Uterus (tissue), 4 donors: ENCODE measurements around the gene LRP2BP. TPM values are rescaled to one million over a fixed set of nuclear protein-coding genes. Genes with fewer than 3 reads are reported as not detected.
"Not testable (repeated sequence)": the region's sequence is repeated elsewhere in the genome, so short reads cannot be mapped to it uniquely, and the experiment has no call there.

ENCODE experiments used
- DNase-seq, 2 donors: peaks; one replicate each; pipeline ENCODE4 v3.0.0-alpha.2; 2019 to 2020
- H3K27ac ChIP-seq, 2 donors: fragments of 200-600 bp; sonication (generic); 1 replicate in 1 of 2; 2 replicates in 1 of 2; pipeline ENCODE4 v1.5.1; 2016 to 2018
- H3K27me3 ChIP-seq, 2 donors: fragments of 200-600 bp; sonication (generic); one replicate each; pipeline ENCODE4 v1.5.1; 2018 to 2019; ENCODE audit warnings: control low read depth in 1 of 2
- H3K36me3 ChIP-seq, 2 donors: fragments of 200-600 bp; sonication (generic); one replicate each; pipeline ENCODE4 v1.5.1; 2019; ENCODE audit warnings: control low read depth in 1 of 2
- H3K4me1 ChIP-seq, 2 donors: fragments of 200-600 bp; sonication (generic); one replicate each; pipeline ENCODE4 v1.5.1; 2018 to 2019; ENCODE audit warnings: control low read depth in 1 of 2
- H3K4me3 ChIP-seq, 2 donors: fragments of 200-600 bp; sonication (generic); 1 replicate in 1 of 2; 2 replicates in 1 of 2; pipeline ENCODE4 v1.5.1; 2018 to 2019; ENCODE audit warnings: mild to moderate bottlenecking in 1 of 2
- H3K9me3 ChIP-seq, 2 donors: fragments of 200-600 bp; sonication (generic); one replicate each; pipeline ENCODE4 v1.5.1; 2019; ENCODE audit warnings: control low read depth in 1 of 2
- POLR2A ChIP-seq, 2 donors: fragments of 450-650 bp; IDR thresholded peaks; one replicate each; pipeline ENCODE4 v1.6.1; 2016; ENCODE audit warnings: antibody characterized with exemption in 2 of 2, mild to moderate bottlenecking in 1 of 2, moderate library complexity in 1 of 2
- intact Hi-C: fragments of 100-400 bp; cut with DNase I; formaldehyde crosslinking; loops from one replicate; pipeline ENCODE4 v1.15.1; 2023; ENCODE audit warnings: low total_unique reads
- total RNA-seq, 4 donors: library from RNA; depleted of rRNA in 3 of 4; stranded (reverse); fragments of >200 nt in 3 of 4; gene quantifications; one replicate each; pipeline versions ENCODE4 v1.1.0 to v1.2.4, GENCODE V29; 2014 to 2023
- TF ChIP-seq, protein P1 (sequence below), 4 experiments: fragments of 200-600 bp in 2 of 4; fragments of 450-650 bp in 2 of 4; sonication (generic) in 2 of 4; IDR thresholded peaks; one replicate each; pipeline ENCODE4 v1.5.1; 2016 to 2019; ENCODE audit warnings: antibody characterized with exemption in 4 of 4, mild to moderate bottlenecking in 2 of 4, moderate library complexity in 1 of 4
- donor health status: DM: yes; HTN: yes; CAD: no.

LRP2BP gene
- total RNA-seq, 4 donors from 2014 or later, result 1.2 to 3.3 (median 2.0) TPM

DNA sequence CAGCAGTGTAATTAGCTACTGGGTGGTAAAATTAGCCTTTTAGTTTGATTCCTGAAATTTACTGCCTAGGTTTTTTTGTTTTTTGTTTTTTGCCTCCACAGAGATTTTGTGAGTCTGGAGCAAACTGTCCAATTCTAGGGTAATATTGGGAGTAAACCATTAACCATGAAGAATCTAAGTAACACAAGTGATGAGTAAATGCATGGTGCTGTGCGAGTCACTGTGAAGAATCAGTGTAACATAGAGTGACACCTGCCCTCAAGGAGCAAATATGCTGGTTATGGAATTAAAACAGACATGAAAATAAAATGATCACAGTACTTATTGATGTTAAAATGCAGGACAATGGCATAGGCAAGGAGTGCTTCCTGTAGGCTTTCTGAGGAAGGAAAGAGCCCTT is 60.1 kb downstream of the LRP2BP start:
- TF ChIP-seq POLR2A (IDR thresholded peaks at IDR 0.05), result no peak
- TF ChIP-seq, protein P1, sequence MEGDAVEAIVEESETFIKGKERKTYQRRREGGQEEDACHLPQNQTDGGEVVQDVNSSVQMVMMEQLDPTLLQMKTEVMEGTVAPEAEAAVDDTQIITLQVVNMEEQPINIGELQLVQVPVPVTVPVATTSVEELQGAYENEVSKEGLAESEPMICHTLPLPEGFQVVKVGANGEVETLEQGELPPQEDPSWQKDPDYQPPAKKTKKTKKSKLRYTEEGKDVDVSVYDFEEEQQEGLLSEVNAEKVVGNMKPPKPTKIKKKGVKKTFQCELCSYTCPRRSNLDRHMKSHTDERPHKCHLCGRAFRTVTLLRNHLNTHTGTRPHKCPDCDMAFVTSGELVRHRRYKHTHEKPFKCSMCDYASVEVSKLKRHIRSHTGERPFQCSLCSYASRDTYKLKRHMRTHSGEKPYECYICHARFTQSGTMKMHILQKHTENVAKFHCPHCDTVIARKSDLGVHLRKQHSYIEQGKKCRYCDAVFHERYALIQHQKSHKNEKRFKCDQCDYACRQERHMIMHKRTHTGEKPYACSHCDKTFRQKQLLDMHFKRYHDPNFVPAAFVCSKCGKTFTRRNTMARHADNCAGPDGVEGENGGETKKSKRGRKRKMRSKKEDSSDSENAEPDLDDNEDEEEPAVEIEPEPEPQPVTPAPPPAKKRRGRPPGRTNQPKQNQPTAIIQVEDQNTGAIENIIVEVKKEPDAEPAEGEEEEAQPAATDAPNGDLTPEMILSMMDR (IDR thresholded peaks at IDR 0.05), result no peak
- no peaks in the 10 kb centered on the region for H3K27me3 ChIP-seq
- H3K4me1 ChIP-seq, result no peaks in the 10 kb centered on the region
- peaks cover 0 to 6% of the 10 kb centered on the region in 2 donors for H3K9me3 ChIP-seq
- intact Hi-C loops, result no loop called here
- H3K36me3 ChIP-seq, result no peaks in the 10 kb centered on the region
- H3K27ac ChIP-seq, result no peak overlapping the region
- no peak overlapping the region for H3K4me3 ChIP-seq
- DNase-seq, result no peak

DNA sequence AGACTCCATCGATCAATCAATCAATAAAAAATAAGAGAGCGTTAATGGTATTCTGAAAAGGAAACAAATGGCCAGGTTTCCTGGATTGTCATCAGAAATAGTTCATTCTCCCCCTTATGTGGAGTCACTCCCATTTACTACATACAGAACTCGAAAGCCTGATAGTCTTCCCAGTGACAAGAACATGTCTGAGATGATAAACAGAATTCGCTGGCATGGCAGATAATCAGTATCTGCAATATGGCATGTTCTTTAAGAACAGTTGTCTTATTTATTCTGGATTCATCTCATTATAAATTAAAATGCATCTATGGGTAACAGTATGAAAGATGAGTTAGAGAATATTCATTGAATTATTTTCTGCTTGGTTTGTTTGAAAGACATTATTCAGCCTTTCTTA is 61.4 kb downstream of the LRP2BP start:
- intact Hi-C loops, result no loop called here
- H3K27ac ChIP-seq, result no peak overlapping the region
- H3K4me1 ChIP-seq, result no peaks in the 10 kb centered on the region
- no peak for DNase-seq
- no peaks in the 10 kb centered on the region for H3K27me3 ChIP-seq
- no peak overlapping the region for H3K4me3 ChIP-seq
- no peaks in the 10 kb centered on the region for H3K36me3 ChIP-seq
- TF ChIP-seq, protein P1 (IDR thresholded peaks at IDR 0.05), result no peak
- no peak for TF ChIP-seq POLR2A (IDR thresholded peaks at IDR 0.05)
- H3K9me3 ChIP-seq, result peaks cover 0 to 10% of the 10 kb centered on the region in 2 donors

- TF ChIP-seq, protein P1 (IDR thresholded peaks at IDR 0.05), result no peak
- no peak for TF ChIP-seq POLR2A (IDR thresholded peaks at IDR 0.05)
- DNase-seq, result no peak
- H3K27ac ChIP-seq, result no peak overlapping the region
- no peaks in the 10 kb centered on the region for H3K36me3 ChIP-seq
- intact Hi-C loops, result no loop called here
- H3K27me3 ChIP-seq, result no peaks in the 10 kb centered on the region
- H3K4me3 ChIP-seq, result no peak overlapping the region
- H3K4me1 ChIP-seq, result no peaks in the 10 kb centered on the region
- H3K9me3 ChIP-seq, result peaks cover 0 to 4% of the 10 kb centered on the region in 2 donors
Observed at GRCh38 chr4:185332575-185333464, 62.9 kb downstream of the LRP2BP start.

- H3K27me3 ChIP-seq, DNase-seq, H3K27ac ChIP-seq, H3K4me1 ChIP-seq, intact Hi-C loops, H3K36me3 ChIP-seq, H3K4me3 ChIP-seq, H3K9me3 ChIP-seq: not testable (repeated sequence)
Observed at GRCh38 chr4:185329879-185330510, 65.7 kb downstream of the LRP2BP start.

DNA sequence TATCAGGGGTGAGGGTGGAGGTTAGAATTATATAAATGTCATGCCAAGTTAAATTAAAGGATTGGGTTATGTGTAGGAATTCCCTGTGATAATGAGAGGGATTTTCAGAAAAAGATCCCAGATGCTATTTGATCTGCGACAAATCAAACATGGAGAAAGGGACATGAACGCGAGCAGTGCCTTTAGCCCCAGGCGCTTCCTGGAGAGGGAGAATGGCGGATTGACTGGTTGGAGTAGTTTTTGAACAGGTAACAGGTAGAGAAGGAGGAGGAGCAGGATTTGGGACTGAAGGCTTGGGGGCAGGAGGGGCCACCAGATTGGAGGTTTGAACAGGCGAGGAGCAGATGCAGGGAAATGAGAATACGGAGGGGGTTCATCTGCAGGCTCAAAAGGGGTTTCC is 67.1 kb downstream of the LRP2BP start:
- Histone ChIP-seq H3K4me3 (no peak overlapping the region), H3K4me1 (no peaks in the 10 kb centered on the region), H3K27ac (no peak overlapping the region), H3K36me3 (no peaks in the 10 kb centered on the region), H3K27me3 (no peaks in the 10 kb centered on the region), H3K9me3 (peaks cover 0 to 4% of the 10 kb centered on the region in 2 donors)
- intact Hi-C loops, result no loop called here
- DNase-seq, result no peak
- TF ChIP-seq POLR2A (IDR thresholded peaks at IDR 0.05), result no peak
- TF ChIP-seq, protein P1 (IDR thresholded peaks at IDR 0.05), result no peak

GRCh38 chr4:185325721-185326120 is 70.0 kb downstream of the LRP2BP start:
- H3K27me3 ChIP-seq, intact Hi-C loops, H3K9me3 ChIP-seq, H3K4me3 ChIP-seq, H3K27ac ChIP-seq, H3K4me1 ChIP-seq, DNase-seq, H3K36me3 ChIP-seq: not testable (repeated sequence)

- H3K4me3 ChIP-seq, DNase-seq, H3K27ac ChIP-seq, intact Hi-C loops, H3K27me3 ChIP-seq, H3K9me3 ChIP-seq, H3K4me1 ChIP-seq, H3K36me3 ChIP-seq: not testable (repeated sequence)
Observed at GRCh38 chr4:185324361-185324760, 71.4 kb downstream of the LRP2BP start.
